Renal pelvis (tissue), 4 donors: ENCODE measurements around the gene FAM110A. TPM values are rescaled to one million over a fixed set of nuclear protein-coding genes. Genes with fewer than 3 reads are reported as not detected.
"Not testable (repeated sequence)": the region's sequence is repeated elsewhere in the genome, so short reads cannot be mapped to it uniquely, and the experiment has no call there.

Experiments
- DNase-seq: peaks from one replicate; pipeline ENCODE4 v3.0.0-alpha.2; 2013
- polyA plus RNA-seq, 3 donors: library from polyadenylated mRNA; unstranded; fragments of 120-200 nt; gene quantifications; one replicate each; pipeline ENCODE4 v1.2.1, GENCODE V29; 2013; ENCODE audit not compliant: insufficient read length in 3 of 3

Gene FAM110A
- polyA plus RNA-seq, 3 donors: 9.6 to 12.0 (median 12.0) TPM

GRCh38 chr20:871436-871835 lies 37.9 kb downstream of the FAM110A start:
- no peak for DNase-seq

GRCh38 chr20:871948-872347 lies 38.4 kb downstream of the FAM110A start:
- DNase-seq: no peak

- DNase-seq: no peak
Observed at GRCh38 chr20:872855-873520, 39.5 kb downstream of the FAM110A start.

- DNase-seq: no peak
Observed at GRCh38 chr20:873875-874607, 40.5 kb downstream of the FAM110A start.

- DNase-seq: no peak
Observed at GRCh38 chr20:875115-875514, 41.6 kb downstream of the FAM110A start.

- no peak for DNase-seq
Observed at GRCh38 chr20:877814-878213, 44.3 kb downstream of the FAM110A start.

GRCh38 chr20:878511-879307 lies 45.2 kb downstream of the FAM110A start:
- DNase-seq: peak; percentile 57

- DNase-seq: no peak
Observed at GRCh38 chr20:879626-880025, 46.1 kb downstream of the FAM110A start.

GRCh38 chr20:881051-881782 lies 47.7 kb downstream of the FAM110A start:
- DNase-seq: no peak

GRCh38 chr20:881783-882144 lies 48.2 kb downstream of the FAM110A start:
- no peak for DNase-seq

GRCh38 chr20:884983-885952 lies 51.8 kb downstream of the FAM110A start:
- peak; percentile 52 for DNase-seq

GRCh38 chr20:887137-887536 lies 53.6 kb downstream of the FAM110A start:
- no peak for DNase-seq

GRCh38 chr20:888057-888456 lies 54.5 kb downstream of the FAM110A start:
- DNase-seq: no peak

- DNase-seq: no peak
Observed at GRCh38 chr20:889106-889505, 55.6 kb downstream of the FAM110A start.

- DNase-seq: no peak
Observed at GRCh38 chr20:889932-890463, 56.5 kb downstream of the FAM110A start.

GRCh38 chr20:890666-891057 lies 57.1 kb downstream of the FAM110A start:
- DNase-seq: no peak

- no peak for DNase-seq
Observed at GRCh38 chr20:891058-891705, 57.7 kb downstream of the FAM110A start.

GRCh38 chr20:891706-892080 lies 58.2 kb downstream of the FAM110A start:
- DNase-seq: peak; percentile 65

GRCh38 chr20:892371-892770 lies 58.9 kb downstream of the FAM110A start:
- DNase-seq: not testable (repeated sequence)
